Thoracic aorta (tissue), 2 donors: Measurements from ENCODE around the gene CCK. TPM values are rescaled to one million over a fixed set of nuclear protein-coding genes. Genes with fewer than 3 reads are reported as not detected.

Experiments
- ATAC-seq: fragments of 150-250 bp; one replicate; pipeline ENCODE4 v1.8.0; 2017; ENCODE audit warnings: low read depth; ENCODE audit not compliant: insufficient number of reproducible peaks, low FRiP score
- DNase-seq: peaks from one replicate; pipeline ENCODE4 v3.0.0-alpha.2; 2020; ENCODE audit warnings: low spot score
- H3K27ac ChIP-seq, 2 donors: fragments of 200-600 bp; sonication (generic); 1 replicate in 1 of 2; 2 replicates in 1 of 2; pipeline ENCODE4 v1.5.1; 2016; ENCODE audit warnings: mild to moderate bottlenecking in 2 of 2, moderate library complexity in 2 of 2
- H3K27me3 ChIP-seq: fragments of 200-600 bp; sonication (generic); replicated peaks from 2 replicates; pipeline ENCODE4 v1.6.0; 2016; ENCODE audit warnings: mild to moderate bottlenecking; ENCODE audit not compliant: insufficient read depth
- H3K36me3 ChIP-seq: fragments of 200-600 bp; sonication (generic); one replicate; pipeline ENCODE4 v1.5.1; 2016
- H3K4me1 ChIP-seq, 2 donors: fragments of 200-600 bp; sonication (generic); 1 replicate in 1 of 2; 2 replicates in 1 of 2; pipeline versions ENCODE4 v1.5.1 to v1.6.0; 2016; ENCODE audit warnings: low read depth in 2 of 2, mild to moderate bottlenecking in 1 of 2; ENCODE audit not compliant: control insufficient read depth in 1 of 2
- H3K4me3 ChIP-seq: fragments of 200-600 bp; sonication (generic); 2 replicates; pipeline ENCODE4 v1.5.1; 2016; ENCODE audit warnings: mild to moderate bottlenecking
- H3K9me3 ChIP-seq: fragments of 200-600 bp; sonication (generic); 2 replicates; pipeline ENCODE4 v1.5.1; 2016
- total RNA-seq, 2 donors: library from RNA; depleted of rRNA; stranded (reverse); fragments of >200 nt; gene quantifications; one replicate each; pipeline versions ENCODE4 v1.1.0 to v1.2.3, GENCODE V29; 2016
- TF ChIP-seq, protein P1 (sequence below): fragments of 200-600 bp; sonication (generic); IDR thresholded peaks from one replicate; pipeline ENCODE4 v1.5.1; 2019; ENCODE audit warnings: antibody characterized with exemption

CCK gene
- total RNA-seq, 2 donors from 2014 or later: not detected

DNA sequence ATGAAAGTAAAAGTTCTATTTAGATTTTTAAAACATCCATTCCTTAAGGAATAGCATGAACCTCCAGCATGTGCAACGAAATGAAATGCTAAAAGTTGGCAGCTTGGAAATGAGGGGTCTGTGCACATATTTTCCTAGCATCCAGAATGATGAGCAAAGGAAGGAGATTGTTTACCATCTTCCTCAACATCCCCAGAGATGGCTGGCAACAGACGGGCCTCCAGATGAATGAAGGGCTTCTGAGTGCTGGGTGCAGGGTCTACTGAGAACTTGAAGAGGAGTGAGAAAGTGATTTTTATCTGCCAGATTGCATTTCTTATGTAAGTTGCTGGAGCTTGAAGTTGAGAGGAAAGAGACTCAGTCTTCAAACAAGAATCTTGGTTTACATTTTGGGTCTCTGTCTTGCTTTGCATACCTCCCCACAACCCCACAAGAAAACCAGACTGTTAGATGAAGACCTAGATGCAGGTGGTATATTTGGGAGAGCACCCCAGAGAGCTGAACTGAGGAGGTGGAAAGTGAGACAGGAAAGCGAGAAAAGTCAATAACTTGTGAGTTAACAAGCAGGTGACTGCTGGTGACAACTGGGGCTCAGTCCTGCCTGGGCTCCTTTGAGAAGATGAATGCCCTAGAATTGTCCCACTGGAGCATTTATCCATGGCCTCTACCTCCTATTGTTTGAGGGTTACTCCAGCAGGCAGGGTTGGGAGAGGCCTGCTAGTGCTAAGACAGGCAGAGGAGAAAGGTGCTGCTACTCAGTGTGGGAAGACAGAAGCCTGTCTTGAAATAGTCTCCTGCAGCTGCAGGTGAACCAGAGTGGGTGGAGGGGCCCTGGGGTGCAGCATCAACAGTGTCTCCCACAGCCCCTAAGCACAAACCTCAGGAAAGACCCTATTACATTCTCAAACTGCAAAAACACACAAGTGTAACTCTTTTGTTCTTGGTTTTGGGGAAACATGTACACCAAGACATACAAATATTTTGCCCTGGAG lies 10.5 kb upstream of the CCK start:
- Histone ChIP-seq H3K27me3 (no peaks in the 10 kb centered on the region), H3K36me3 (no peaks in the 10 kb centered on the region), H3K4me1 (no peaks in the 10 kb centered on the region), H3K9me3 (no peaks in the 10 kb centered on the region), H3K4me3 (no peak overlapping the region), H3K27ac (no peak overlapping the region)
- DNase-seq: no peak
- no peak for ATAC-seq
- TF ChIP-seq, protein P1, sequence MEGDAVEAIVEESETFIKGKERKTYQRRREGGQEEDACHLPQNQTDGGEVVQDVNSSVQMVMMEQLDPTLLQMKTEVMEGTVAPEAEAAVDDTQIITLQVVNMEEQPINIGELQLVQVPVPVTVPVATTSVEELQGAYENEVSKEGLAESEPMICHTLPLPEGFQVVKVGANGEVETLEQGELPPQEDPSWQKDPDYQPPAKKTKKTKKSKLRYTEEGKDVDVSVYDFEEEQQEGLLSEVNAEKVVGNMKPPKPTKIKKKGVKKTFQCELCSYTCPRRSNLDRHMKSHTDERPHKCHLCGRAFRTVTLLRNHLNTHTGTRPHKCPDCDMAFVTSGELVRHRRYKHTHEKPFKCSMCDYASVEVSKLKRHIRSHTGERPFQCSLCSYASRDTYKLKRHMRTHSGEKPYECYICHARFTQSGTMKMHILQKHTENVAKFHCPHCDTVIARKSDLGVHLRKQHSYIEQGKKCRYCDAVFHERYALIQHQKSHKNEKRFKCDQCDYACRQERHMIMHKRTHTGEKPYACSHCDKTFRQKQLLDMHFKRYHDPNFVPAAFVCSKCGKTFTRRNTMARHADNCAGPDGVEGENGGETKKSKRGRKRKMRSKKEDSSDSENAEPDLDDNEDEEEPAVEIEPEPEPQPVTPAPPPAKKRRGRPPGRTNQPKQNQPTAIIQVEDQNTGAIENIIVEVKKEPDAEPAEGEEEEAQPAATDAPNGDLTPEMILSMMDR: no peak

DNA sequence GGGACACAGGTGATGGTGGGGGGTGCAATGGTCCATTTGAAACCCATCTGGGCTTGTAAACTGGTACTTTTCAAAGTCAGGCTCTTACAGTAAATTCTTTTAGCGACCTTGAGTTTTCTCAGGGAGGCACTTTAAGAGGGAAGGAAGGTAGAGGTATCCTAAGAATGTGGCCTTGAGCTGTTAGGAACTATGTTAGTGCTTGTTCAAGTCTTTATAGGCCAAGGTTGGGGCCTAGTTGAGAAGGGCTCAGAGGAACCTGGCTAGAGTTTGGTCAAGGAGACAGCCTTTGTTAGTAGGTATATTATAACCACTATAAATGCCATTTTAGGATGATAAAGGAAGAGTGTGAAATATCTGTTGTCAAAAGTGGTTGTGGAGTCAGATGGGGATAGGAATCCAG lies 9.2 kb upstream of the CCK start:
- H3K36me3 ChIP-seq: no peaks in the 10 kb centered on the region
- TF ChIP-seq, protein P1: no peak
- DNase-seq: no peak
- no peaks in the 10 kb centered on the region for H3K27me3 ChIP-seq
- no peaks in the 10 kb centered on the region for H3K4me1 ChIP-seq
- H3K9me3 ChIP-seq: no peaks in the 10 kb centered on the region
- H3K4me3 ChIP-seq: no peak overlapping the region
- H3K27ac ChIP-seq: no peak overlapping the region
- ATAC-seq: no peak

DNA sequence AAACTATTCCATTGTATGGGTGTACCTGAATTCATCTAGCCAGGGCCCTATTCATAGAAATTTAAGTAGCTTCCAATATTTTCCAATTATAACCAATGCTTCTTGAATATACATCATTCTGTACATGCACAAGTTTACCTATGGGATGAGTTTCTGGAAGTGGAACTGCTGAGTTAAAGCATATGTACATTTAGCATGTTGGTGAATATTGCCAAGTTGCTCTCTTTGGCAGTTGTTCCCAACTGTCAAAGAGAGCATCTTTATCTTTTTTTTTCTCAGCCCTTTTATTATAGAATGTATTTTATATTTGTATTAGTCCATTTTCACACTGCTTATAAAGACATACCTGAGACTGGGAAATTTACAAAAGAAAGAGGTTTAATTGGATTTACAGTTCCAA lies 8.3 kb upstream of the CCK start:
- ATAC-seq (no peak), DNase-seq (no peak)
- Histone ChIP-seq H3K4me3 (no peak overlapping the region), H3K27me3 (no peaks in the 10 kb centered on the region), H3K36me3 (no peaks in the 10 kb centered on the region), H3K4me1 (no peaks in the 10 kb centered on the region), H3K9me3 (no peaks in the 10 kb centered on the region), H3K27ac (no peak overlapping the region)
- TF ChIP-seq, protein P1: no peak

DNA sequence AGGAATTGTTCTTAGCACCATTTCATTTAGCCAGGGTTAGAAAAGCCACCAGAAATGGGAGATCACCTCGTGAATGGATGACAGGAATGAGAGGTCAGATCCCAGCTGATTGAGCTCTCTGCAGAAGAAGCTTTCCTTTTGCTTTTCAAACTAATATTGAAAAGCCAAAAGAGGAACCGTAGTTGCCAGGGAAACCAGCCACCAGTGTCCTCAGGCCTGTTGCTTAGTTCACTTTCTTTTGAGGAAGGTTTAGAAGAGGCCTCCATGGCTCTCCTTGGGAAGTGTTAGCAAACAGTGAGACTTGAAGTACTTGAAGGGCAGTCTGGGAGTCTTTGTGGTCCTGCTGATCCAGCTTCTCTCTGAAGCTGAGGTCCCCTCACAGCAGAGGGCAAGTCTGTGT lies 7.4 kb upstream of the CCK start:
- H3K4me1 ChIP-seq: no peaks in the 10 kb centered on the region
- ATAC-seq (no peak), DNase-seq (no peak)
- H3K36me3 ChIP-seq: no peaks in the 10 kb centered on the region
- no peaks in the 10 kb centered on the region for H3K9me3 ChIP-seq
- H3K4me3 ChIP-seq: no peak overlapping the region
- H3K27ac ChIP-seq: no peak overlapping the region
- TF ChIP-seq, protein P1: no peak
- no peaks in the 10 kb centered on the region for H3K27me3 ChIP-seq

DNA sequence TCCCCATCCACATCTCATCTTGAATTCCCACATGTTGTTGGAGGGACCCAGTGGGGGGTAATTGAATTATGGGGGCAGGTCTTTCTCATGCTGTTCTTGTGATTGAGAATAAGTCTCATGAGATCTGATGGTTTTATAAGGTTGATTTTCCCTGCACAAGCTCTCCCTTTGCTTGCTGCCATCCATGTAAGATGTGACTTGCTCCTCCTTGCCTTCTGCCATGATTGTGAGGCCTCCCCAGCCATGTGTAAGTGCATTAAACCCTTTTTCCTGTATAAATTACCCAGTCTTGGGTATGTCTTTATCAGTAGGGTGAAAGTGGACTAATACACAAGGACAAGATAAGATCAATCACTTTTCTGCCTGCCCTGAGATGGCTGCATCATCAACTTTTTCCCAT lies 5.8 kb upstream of the CCK start:
- Histone ChIP-seq H3K27ac (no peak overlapping the region), H3K4me3 (no peak overlapping the region), H3K36me3 (no peaks in the 10 kb centered on the region), H3K27me3 (no peaks in the 10 kb centered on the region), H3K4me1 (no peaks in the 10 kb centered on the region), H3K9me3 (no peaks in the 10 kb centered on the region)
- ATAC-seq: no peak
- no peak for DNase-seq
- TF ChIP-seq, protein P1: no peak
